HG03378 (cell line): ENCODE measurements around the gene CNTNAP2.

Experiments
- ATAC-seq: cut with Tn5 transposase; IDR thresholded peaks from one replicate; pipeline ENCODE4 v1.9.1; 2021; ENCODE audit warnings: mild to moderate bottlenecking, moderate library complexity; ENCODE audit not compliant: unreplicated experiment

The CNTNAP2 gene

DNA sequence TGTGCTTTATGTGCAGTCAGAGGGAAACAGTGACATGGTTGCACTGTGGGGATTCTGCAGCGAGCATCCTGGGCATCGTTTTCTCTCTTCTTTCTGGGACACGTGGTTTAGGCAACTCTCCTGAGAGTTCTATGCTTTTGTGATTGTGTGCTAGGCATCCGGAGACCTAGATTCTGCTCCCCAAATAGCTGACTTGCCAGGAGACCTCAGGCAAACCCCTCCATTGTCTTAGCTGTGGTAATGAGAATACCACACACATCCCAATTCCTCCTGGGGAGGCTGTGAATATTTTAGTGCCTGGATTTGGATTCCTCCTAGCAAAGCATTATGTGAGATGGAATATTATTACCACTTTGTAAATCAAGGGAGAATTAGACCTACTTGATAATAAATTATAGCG lies 1862.0 kb downstream of the CNTNAP2 start:
- no peak for ATAC-seq

- ATAC-seq = peak; percentile 81
Measured at GRCh38 chr7:147980826-147981813, 1864.5 kb downstream of the CNTNAP2 start.

DNA sequence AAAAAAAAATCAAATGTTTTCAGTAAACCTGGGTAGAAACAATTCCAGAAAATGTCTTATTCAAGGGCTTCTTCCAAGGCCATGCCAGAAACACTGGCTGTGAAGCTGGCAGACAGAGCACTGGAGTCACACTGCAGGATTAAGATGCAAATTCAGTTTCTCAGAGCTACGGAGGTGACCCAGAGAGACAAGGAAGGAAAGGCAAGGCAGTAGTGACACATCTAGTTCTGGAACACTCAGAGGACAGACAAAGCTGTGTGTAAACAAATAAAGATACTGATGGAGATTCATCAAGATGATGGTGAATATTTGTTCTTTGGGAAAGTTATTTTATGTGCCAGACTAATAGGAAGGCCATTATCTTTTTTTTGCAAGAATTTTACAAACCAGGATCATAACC lies 1865.7 kb downstream of the CNTNAP2 start:
- ATAC-seq = no peak

GRCh38 chr7:147984265-147984664 lies 1867.7 kb downstream of the CNTNAP2 start:
- ATAC-seq = no peak

GRCh38 chr7:147990079-147990478 lies 1873.5 kb downstream of the CNTNAP2 start:
- ATAC-seq = no peak

DNA sequence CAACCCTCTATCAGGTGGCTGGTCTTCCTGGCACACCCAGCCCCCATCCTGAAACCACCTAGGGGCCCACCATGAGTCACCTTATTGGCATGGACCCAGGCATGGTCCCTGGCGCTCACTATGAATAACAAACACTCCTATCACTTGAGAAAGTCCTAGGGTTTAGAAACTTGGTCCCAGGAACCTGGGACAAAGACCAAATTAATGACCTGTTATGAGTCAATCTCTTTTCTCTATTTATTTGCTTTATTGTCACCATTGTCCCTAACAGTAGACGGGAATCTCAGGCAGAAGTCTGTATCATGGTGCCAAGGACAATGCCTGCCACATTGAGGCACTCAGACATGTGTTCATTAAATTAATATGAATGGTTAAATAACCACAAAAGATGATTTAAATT lies 1874.3 kb downstream of the CNTNAP2 start:
- ATAC-seq = no peak

DNA sequence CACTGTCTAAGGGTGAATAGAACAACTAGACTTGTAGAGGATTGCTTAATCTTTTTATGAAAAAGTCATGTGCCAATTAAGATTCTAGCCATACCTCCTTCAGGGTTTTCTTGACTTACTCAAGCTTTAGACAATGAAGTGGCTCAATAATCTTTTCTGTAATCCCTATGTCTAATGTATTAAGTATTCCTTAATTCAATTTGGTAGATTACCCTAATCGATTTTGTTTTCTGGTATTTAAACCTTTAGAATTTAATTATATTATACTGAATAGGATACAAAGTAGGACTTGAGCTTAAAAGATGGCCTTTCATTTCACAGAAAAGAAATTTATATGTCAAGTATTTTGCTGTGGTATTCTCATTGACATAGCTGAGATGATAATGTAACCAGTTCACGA lies 1876.1 kb downstream of the CNTNAP2 start:
- ATAC-seq = no peak

- ATAC-seq = no peak
Measured at GRCh38 chr7:147997636-147998035, 1881.0 kb downstream of the CNTNAP2 start.

- no peak for ATAC-seq
Measured at GRCh38 chr7:147999962-148000361, 1883.4 kb downstream of the CNTNAP2 start.

DNA sequence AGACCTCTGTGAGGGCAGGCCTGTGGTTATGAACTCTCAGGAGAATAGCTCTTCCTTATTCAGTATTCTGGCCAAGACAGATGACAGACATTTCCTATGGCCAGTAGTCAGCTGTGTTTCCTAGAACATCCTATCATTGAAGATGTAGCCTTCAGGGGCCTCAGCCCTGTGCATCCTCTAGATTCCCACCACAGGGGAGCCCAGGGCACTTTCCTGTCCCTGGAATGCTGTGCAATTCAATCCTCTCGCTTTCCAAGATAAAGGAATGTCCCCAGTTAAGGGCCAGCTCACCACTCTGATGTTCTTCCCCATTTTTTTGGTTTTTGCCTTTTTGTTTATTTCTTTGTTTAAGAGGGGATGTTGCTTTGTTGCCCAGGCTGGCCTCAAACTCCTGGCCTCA lies 1895.2 kb downstream of the CNTNAP2 start:
- ATAC-seq = no peak

DNA sequence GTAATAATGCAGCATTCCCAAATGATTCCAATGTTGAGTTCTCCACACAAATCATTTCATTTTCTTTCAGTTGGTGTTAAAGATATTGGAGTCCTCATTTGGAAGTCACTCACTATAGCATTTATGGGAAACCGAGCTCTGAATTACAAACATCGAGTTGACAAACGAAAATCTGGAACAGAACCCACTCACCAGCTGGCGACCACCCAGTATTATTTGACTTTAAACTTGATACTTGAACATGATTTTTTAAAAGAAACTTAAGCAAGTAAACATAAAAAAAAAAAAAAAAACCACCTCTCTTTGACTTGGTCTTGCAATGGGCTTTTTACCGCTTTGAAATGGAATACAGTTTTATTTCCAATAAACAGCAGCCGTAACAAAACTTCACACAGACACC lies 1897.4 kb downstream of the CNTNAP2 start:
- no peak for ATAC-seq

DNA sequence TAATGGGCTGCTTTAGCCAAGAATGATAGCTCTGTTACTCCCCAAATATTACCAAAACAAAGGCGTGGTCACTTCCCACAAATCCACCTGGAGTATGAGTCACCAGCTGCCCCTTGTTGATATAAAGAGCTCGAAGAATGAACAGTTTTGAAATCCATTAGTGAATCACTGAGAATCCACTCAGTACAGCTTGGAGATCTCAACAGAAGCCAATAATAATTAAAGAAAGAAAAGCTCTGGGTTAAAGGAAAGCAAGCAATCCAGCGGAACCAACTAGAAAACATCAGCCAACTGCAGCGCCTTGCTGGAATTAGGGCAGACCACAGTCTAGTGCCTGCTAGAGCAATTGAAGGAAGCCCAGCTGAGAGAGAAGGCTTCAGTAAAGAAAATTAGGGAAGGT lies 1897.9 kb downstream of the CNTNAP2 start:
- ATAC-seq = no peak

DNA sequence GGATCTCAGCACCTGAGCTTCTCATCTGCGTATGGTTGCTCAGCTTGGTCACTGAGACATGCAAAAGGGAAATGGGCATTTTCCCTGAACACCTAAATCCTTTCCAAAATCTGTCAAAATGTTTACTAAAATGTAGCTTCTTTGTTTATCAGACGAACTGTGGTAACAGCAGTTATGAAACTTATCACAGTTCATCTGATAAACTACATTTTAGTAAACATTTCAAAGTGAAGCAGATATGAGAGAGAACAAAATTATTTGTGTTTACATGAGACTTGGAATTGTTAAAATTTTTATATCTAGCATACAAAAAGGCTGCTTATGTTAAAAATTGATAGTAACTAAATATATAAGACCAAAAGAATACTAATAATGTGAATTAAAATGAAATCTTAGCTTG lies 1900.5 kb downstream of the CNTNAP2 start:
- ATAC-seq = no peak

DNA sequence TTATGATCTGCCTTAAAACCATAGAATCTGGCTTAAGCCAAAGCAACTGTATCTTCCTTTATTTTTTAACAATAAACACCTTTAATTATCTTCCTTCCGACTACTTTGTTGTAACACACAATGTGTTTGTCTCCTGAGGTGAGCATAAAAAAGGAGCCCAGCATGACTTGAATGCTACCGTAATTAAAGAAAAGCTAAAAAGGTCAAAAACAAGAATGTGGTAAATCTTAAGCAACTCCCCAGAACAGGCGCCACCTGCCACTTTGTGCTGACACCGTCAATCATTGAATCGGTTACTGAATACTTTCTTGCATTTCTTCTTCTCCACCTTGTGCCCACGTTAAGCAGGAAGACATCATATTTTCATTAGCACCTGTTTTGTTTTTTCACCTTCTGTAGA lies 1904.1 kb downstream of the CNTNAP2 start:
- ATAC-seq = no peak

GRCh38 chr7:148021507-148022045 lies 1905.0 kb downstream of the CNTNAP2 start:
- ATAC-seq = no peak

DNA sequence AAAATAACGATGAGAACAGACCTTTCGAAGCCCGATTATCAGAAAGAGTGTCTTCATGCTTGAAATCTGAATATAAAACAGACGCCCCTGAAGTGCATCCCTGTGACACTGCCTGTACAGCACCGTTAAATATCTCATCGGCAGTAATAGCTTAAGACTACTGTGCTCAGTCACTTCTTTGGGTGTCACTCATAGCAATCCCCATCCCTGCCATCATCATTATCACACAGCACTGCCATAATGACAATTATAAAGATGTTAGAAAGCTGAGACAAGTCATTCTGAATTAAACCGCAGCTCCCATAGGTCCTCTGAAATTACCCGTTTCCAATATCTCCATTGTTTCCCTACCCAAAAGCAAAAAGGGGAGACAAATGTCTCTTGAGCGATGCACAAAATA lies 1906.2 kb downstream of the CNTNAP2 start:
- no peak for ATAC-seq

- ATAC-seq = no peak
Measured at GRCh38 chr7:148026713-148027112, 1910.1 kb downstream of the CNTNAP2 start.

- no peak for ATAC-seq
Measured at GRCh38 chr7:148028165-148028564, 1911.6 kb downstream of the CNTNAP2 start.

DNA sequence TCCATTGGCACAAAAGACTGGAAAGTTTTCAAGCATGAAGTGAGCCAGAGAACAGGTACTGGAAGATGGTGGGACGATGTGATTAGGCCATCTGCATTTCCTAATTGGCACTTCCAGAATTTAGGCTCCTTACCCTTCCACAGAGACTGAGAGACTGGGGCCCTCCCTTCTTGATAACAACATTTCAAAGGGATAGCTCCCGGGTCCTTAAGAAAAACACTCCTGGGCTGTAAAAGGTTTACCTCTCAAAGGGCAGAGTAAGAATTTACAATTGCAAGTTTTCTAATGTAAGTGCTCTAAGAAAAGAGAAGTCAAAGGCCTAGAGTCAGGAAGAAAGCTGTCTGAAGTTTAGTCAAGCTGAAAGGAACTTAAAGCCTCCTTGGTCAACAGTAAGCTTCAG lies 1914.4 kb downstream of the CNTNAP2 start:
- ATAC-seq = no peak

GRCh38 chr7:148031811-148032210 lies 1915.2 kb downstream of the CNTNAP2 start:
- no peak for ATAC-seq

DNA sequence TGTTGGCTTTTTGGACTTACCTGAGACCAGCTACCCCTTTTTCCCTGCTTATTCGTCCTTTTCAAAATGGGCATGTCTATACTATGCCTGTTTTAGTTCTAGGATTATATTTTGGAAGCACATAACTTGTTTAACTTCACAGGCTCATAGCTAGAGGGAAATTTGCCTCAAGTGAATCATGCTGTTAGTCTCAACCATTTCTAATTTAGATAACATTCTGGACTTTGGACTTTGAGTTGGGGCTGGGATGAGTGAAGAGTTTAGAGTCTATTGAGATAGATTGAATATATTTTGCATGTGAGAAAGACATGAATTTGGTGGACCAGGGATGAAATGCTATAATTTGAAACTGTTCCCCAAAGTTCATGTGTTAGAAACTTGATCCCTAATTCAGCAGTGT lies 1919.3 kb downstream of the CNTNAP2 start:
- no peak for ATAC-seq

DNA sequence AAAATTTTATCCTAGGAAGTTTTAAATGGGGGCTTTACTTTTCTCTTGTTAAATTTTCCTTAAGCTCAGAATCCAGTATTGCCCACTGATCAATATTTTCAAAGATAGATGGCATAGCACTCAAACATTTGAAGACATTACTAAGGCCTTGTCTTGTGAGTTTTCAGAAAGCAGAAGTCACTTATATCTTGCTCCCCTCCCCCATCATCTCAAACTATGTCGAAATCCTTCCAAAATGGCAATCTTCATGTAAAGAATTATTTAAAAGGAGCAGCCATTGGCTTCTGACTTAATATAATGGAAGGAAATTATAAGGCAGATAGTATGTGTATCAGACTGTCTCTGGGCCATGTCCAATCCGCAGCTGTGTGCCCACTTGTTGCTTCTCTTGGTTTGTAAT lies 1920.4 kb downstream of the CNTNAP2 start:
- ATAC-seq = no peak
